Esophagus squamous epithelium (tissue), 4 donors: ENCODE data around the gene UBE2QL1.

Experiments used
- CTCF ChIP-seq, 6 experiments: fragments of 450-650 bp in 4 of 6; fragments of 200-600 bp in 2 of 6; sonication (generic) in 2 of 6; IDR thresholded peaks; one replicate each; pipeline ENCODE4 v1.5.1; 2016 to 2019; ENCODE audit warnings: antibody characterized with exemption in 6 of 6, mild to moderate bottlenecking in 4 of 6, moderate library complexity in 4 of 6
- POLR2A ChIP-seq, 4 donors: fragments of 450-650 bp; IDR thresholded peaks; one replicate each; pipeline ENCODE4 v1.6.1; 2017; ENCODE audit warnings: antibody characterized with exemption in 4 of 4, mild to moderate bottlenecking in 4 of 4, moderate library complexity in 3 of 4

DNA sequence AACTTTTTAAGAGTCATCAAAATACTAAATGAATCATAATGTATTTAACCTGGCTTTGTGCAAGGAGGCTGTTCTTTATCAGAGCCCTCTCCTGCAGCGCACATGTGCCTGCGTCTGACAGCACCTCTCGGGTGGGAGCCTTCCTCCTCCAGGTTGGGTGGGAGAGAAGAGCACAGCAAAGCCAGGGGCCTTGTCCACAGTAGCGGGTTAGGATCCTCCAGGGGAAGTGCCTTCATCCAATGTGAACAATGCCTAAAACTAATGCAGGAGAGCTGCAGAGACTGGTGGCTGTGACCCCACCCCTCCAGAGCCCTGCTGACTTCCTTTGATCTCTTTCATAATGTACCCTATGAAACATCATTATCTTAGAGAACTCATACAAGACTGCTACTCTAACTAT lies 10.2 kb downstream of the UBE2QL1 start:
- no peak for TF ChIP-seq CTCF (IDR thresholded peaks at IDR 0.05)
- no peak for TF ChIP-seq POLR2A (IDR thresholded peaks at IDR 0.05)
